MM.1S (cell line): ENCODE measurements around the gene RARRES2.

Experiments
- DNase-seq: peaks from one replicate; pipeline ENCODE4 v3.0.0-alpha.2; 2015
- H2AFZ ChIP-seq: fragments of 300-600 bp; sonication (generic); 2 replicates; pipeline ENCODE4 v1.6.0; 2016; ENCODE audit warnings: antibody characterized with exemption, low read length
- H3F3A ChIP-seq: fragments of 300-600 bp; sonication (generic); 2 replicates; pipeline ENCODE4 v1.6.1; 2016; ENCODE audit warnings: mild to moderate bottlenecking, antibody characterized with exemption, low read length, moderate library complexity, mixed read lengths; ENCODE audit not compliant: insufficient read depth
- H3K27ac ChIP-seq: fragments of 300-600 bp; sonication (generic); 2 replicates; pipeline ENCODE4 v1.5.1; 2016; ENCODE audit warnings: mild to moderate bottlenecking, low read length
- H3K27me3 ChIP-seq: fragments of 300-600 bp; sonication (generic); replicated peaks from 2 replicates; pipeline ENCODE4 v1.6.0; 2016; ENCODE audit warnings: low read length; ENCODE audit not compliant: insufficient read depth
- H3K36me3 ChIP-seq: fragments of 300-600 bp; sonication (generic); replicated peaks from 2 replicates; pipeline ENCODE4 v1.6.1; 2016; ENCODE audit warnings: mild to moderate bottlenecking, low read length, mixed read lengths; ENCODE audit not compliant: insufficient read depth
- H3K4me1 ChIP-seq: fragments of 300-600 bp; sonication (generic); 2 replicates; pipeline ENCODE4 v1.6.1; 2016; ENCODE audit warnings: low read length, mixed read lengths
- H3K4me2 ChIP-seq: fragments of 300-600 bp; sonication (generic); 2 replicates; pipeline ENCODE4 v1.6.0; 2016; ENCODE audit warnings: low read depth, low read length
- H3K4me3 ChIP-seq: fragments of 300-600 bp; sonication (generic); 2 replicates; pipeline ENCODE4 v1.5.1; 2016; ENCODE audit warnings: low read length, mixed read lengths
- H3K79me2 ChIP-seq: fragments of 300-600 bp; sonication (generic); 2 replicates; pipeline ENCODE4 v1.6.1; 2016; ENCODE audit warnings: mixed run types, low read length, mixed read lengths
- H3K9ac ChIP-seq: fragments of 300-600 bp; sonication (generic); 2 replicates; pipeline ENCODE4 v1.6.1; 2016; ENCODE audit warnings: low read length, mixed read lengths
- H3K9me2 ChIP-seq: fragments of 300-600 bp; sonication (generic); replicated peaks from 2 replicates; pipeline ENCODE4 v1.6.1; 2016; ENCODE audit warnings: mild to moderate bottlenecking, low read length, mixed read lengths; ENCODE audit not compliant: insufficient read depth
- H3K9me3 ChIP-seq: fragments of 300-600 bp; sonication (generic); replicated peaks from 2 replicates; pipeline ENCODE4 v1.6.1; 2016; ENCODE audit warnings: mild to moderate bottlenecking, low read length, mixed read lengths; ENCODE audit not compliant: insufficient read depth
- H4K20me1 ChIP-seq: fragments of 300-600 bp; sonication (generic); 2 replicates; pipeline ENCODE4 v1.6.1; 2016; ENCODE audit warnings: mild to moderate bottlenecking, low read length, moderate library complexity, mixed read lengths; ENCODE audit not compliant: insufficient read depth
- EZH2 ChIP-seq: fragments of 300-600 bp; sonication (generic); optimal IDR thresholded peaks from 2 replicates; pipeline ENCODE3; 2017; ENCODE audit warnings: low read depth, mild to moderate bottlenecking, antibody characterized with exemption, low read length, mixed read lengths
- EZH2phosphoT487 ChIP-seq: fragments of 300-600 bp; sonication (generic); IDR thresholded peaks from 2 replicates; pipeline ENCODE4 v1.6.1; 2018; ENCODE audit warnings: antibody characterized with exemption, low read length
- TF ChIP-seq, protein P1 (sequence below): fragments of 300-600 bp; sonication (generic); IDR thresholded peaks from 2 replicates; pipeline ENCODE4 v1.5.1; 2016; ENCODE audit warnings: antibody characterized with exemption, low read length, mixed read lengths

Gene RARRES2

DNA sequence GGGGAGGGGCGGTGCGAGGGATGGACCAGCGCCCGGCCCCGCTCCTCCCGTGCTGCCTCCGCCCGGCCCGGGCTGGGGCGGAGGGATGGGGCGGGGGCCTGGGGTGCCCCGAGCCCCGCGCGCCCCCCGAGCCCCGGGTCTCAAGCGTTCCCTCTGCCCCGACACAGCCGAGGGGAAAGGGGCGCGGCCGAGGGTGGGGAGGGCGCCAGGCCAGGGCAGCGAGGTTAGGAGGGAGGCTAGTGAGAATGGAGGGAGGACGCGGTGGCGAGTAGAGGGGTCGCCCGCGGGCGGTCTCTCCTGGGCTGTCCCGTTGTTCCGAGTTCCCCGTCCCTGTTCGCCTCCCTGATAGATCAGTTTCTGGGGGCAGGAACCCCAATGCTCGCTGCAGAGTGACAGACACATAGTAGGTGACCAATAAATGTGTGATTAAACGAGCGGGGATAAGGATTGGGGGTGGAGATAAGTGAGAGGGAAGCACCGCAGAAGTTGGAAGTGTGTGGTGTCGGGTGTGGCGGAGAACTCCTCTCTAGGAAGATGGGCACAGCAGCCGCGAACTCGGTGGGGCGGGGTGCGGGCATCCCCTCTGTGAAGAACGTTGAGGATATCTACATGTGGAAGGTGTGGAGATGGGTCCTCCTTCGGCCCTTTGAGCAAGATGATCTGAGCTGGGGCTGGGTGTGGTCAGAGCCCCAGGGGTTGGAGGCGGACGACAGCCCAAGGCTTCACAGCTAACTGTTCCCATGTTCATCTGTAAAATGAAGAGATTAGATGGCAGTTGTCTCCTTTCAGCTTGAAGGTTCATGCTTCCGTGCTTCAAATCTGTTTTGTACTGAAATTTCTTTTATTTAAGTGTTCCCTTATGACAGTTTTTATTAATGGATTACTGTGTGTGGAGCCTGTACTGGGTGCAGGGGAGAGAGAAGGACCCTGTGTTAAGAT lies 38.3 kb upstream of the RARRES2 start:
- H3K27ac ChIP-seq: peak overlapping the region; percentile 89
- H3K36me3 ChIP-seq: no peaks in the 10 kb centered on the region
- H2AFZ ChIP-seq: peak overlapping the region; percentile 57
- peaks cover 82% of the 10 kb centered on the region for H3K4me1 ChIP-seq
- H3K9ac ChIP-seq: peak overlapping the region; percentile 94
- no peaks in the 10 kb centered on the region for H4K20me1 ChIP-seq
- H3K4me3 ChIP-seq: peak overlapping the region; percentile 87
- H3K27me3 ChIP-seq: no peaks in the 10 kb centered on the region
- peak; percentile 67 for DNase-seq
- peaks cover 81% of the 10 kb centered on the region for H3F3A ChIP-seq
- no peaks in the 10 kb centered on the region for H3K9me3 ChIP-seq
- H3K4me2 ChIP-seq: peak overlapping the region; percentile 86
- TF ChIP-seq EZH2: no peak
- no peak for TF ChIP-seq EZH2phosphoT487
- TF ChIP-seq, protein P1, sequence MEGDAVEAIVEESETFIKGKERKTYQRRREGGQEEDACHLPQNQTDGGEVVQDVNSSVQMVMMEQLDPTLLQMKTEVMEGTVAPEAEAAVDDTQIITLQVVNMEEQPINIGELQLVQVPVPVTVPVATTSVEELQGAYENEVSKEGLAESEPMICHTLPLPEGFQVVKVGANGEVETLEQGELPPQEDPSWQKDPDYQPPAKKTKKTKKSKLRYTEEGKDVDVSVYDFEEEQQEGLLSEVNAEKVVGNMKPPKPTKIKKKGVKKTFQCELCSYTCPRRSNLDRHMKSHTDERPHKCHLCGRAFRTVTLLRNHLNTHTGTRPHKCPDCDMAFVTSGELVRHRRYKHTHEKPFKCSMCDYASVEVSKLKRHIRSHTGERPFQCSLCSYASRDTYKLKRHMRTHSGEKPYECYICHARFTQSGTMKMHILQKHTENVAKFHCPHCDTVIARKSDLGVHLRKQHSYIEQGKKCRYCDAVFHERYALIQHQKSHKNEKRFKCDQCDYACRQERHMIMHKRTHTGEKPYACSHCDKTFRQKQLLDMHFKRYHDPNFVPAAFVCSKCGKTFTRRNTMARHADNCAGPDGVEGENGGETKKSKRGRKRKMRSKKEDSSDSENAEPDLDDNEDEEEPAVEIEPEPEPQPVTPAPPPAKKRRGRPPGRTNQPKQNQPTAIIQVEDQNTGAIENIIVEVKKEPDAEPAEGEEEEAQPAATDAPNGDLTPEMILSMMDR: no peak
- H3K9me2 ChIP-seq: no peaks in the 10 kb centered on the region
- H3K79me2 ChIP-seq: peaks cover 61% of the 10 kb centered on the region

DNA sequence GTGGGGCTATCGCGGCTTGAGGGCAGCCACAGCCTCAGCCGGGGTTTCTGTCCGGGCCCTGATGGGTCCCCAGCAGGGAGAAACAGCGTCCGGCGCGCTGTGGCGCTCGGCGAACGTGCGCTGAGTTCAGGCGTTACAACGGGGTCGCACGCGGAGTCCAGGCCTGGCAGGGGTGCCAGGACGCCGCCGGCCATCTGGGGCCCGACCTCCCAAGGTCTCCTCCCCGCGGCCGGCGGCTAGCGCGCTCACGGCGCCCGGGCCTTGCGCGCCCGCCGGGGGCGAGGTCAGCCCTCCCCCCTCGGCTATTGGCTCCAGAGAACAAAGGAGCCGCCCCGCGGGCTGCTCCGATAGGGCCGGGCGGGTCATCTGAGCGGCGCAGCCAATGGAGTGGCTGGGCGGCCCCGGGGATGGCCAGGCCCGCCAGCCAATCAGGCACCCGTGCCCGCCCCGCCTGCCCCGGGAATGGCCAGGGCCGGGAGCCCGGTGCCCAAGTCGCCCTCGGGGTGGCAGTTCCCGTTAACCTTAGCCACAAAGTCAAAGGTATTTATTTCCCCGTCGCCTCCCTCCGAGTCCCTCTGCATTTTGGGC lies 37.5 kb upstream of the RARRES2 start, which contains the start of gene ZNF775:
Gene ZNF775 (plus strand): TSS at position 478 of the 588 bp plus-strand sequence. CDS start 9,141 bp downstream, outside the sequence.
- TF ChIP-seq EZH2phosphoT487 (no peak), EZH2 (no peak)
- TF ChIP-seq, protein P1: no peak
- H3K4me3 ChIP-seq: peak within 1 kb of the TSS; percentile 87
- H3K9ac ChIP-seq: peak within 1 kb of the TSS; percentile 94
- H3K9me2 ChIP-seq: no peaks in the 10 kb centered on the region
- H3K79me2 ChIP-seq: peaks cover 61% of the 10 kb centered on the region
- no peaks in the 10 kb centered on the region for H3K36me3 ChIP-seq
- H3K4me2 ChIP-seq: peak within 1 kb of the TSS; percentile 86
- H3K4me1 ChIP-seq: peaks cover 82% of the 10 kb centered on the region
- peak within 1 kb of the TSS; percentile 89 for H3K27ac ChIP-seq
- peak; percentile 99 for DNase-seq
- peak within 1 kb of the TSS; percentile 57 for H2AFZ ChIP-seq
- no peaks in the 10 kb centered on the region for H4K20me1 ChIP-seq
- H3K27me3 ChIP-seq: no peaks in the 10 kb centered on the region
- H3K9me3 ChIP-seq: no peaks in the 10 kb centered on the region
- H3F3A ChIP-seq: peaks cover 86% of the 10 kb centered on the region

DNA sequence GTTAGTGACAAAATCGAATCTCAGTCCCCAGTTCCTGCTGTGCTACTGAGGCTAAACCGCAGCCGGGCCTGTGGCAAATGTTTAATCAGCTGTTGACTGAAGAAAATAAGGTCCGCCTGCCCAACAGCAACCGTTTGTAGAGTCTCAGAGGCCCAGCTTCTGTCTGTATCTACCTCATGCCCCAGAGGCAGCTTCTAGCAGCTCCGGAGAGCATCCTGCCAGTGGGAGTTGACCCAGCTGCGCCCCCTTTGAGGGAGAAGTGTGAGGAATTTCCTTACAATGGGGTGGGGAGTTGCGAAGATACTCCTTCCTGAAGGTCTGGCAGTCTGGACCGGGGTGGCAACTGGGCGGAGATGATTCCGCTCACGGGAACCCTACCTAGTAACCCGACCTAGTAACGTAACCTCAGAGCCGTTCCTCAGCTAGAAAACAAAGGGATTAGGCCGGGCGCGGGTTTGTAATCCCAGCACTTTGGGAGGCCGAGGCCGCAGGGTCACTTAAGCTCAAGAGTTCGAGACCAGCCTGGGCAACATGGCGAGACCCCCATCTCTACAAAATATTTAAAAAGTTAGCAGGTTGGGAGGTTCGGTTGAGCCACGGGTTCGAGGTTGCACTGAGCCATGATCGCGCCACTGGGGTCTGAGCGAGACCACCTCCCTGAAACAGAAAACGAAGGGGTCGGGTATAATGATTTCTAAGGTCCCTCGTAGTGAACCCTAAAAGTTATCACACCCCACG lies 36.9 kb upstream of the RARRES2 start:
- Histone ChIP-seq H3K9me3 (no peaks in the 10 kb centered on the region), H3K4me1 (peaks cover 82% of the 10 kb centered on the region), H3F3A (peaks cover 89% of the 10 kb centered on the region), H3K9me2 (no peaks in the 10 kb centered on the region), H3K4me2 (peak overlapping the region; percentile 84), H3K79me2 (peaks cover 61% of the 10 kb centered on the region), H3K9ac (peak overlapping the region; percentile 93), H2AFZ (no peak overlapping the region), H3K4me3 (peak overlapping the region; percentile 76), H3K27ac (peak overlapping the region; percentile 89), H4K20me1 (no peaks in the 10 kb centered on the region), H3K36me3 (no peaks in the 10 kb centered on the region), H3K27me3 (no peaks in the 10 kb centered on the region)
- DNase-seq: peak; percentile 91
- TF ChIP-seq EZH2phosphoT487: no peak
- TF ChIP-seq, protein P1: peak; percentile 35
